Right lung (tissue), 5 donors: ENCODE data around the gene GLI1. TPM values are rescaled to one million over a fixed set of nuclear protein-coding genes. Genes with fewer than 3 reads are reported as not detected.

Source experiments
- DNase-seq, 2 donors: peaks; one replicate each; pipeline ENCODE4 v3.0.0-alpha.2; 2013
- polyA plus RNA-seq, 5 donors: library from polyadenylated mRNA; unstranded; fragments of 120-200 nt; gene quantifications; one replicate each; pipeline versions ENCODE4 v1.2.1 to v1.2.3, GENCODE V29; 2013; ENCODE audit warnings: inconsistent platforms in 1 of 5, low replicate concordance in 1 of 5; ENCODE audit not compliant: insufficient read length in 5 of 5, insufficient read depth in 1 of 5

The GLI1 gene
- polyA plus RNA-seq, 5 donors, result 27.6 to 41.1 (median 34.5) TPM

- DNase-seq, result no peak
Observed at GRCh38 chr12:57460468-57460784, 841 bp downstream of the GLI1 start.

DNA sequence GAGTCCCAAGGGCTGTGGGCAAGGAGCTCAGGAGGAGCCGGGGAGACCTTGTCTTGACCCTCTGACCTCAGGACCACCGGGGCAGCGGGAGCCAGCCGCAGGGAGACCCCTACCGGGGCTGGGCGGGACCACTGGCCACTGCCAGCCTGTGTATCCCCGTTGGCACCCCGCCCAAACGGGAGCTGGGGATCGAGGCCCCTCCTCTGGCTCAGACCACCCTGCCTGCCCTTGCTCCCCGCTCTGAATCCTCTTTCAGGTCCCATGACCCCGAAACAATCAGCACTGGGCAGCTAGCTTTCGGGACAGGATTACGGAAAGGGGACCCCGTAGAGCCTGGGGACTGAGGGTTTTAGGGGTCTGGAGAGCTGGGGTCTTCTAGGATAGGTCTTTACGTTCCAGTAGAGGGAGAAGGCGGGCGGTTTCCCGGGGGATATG is 1.3 kb downstream of the GLI1 start:
- no peak for DNase-seq

DNA sequence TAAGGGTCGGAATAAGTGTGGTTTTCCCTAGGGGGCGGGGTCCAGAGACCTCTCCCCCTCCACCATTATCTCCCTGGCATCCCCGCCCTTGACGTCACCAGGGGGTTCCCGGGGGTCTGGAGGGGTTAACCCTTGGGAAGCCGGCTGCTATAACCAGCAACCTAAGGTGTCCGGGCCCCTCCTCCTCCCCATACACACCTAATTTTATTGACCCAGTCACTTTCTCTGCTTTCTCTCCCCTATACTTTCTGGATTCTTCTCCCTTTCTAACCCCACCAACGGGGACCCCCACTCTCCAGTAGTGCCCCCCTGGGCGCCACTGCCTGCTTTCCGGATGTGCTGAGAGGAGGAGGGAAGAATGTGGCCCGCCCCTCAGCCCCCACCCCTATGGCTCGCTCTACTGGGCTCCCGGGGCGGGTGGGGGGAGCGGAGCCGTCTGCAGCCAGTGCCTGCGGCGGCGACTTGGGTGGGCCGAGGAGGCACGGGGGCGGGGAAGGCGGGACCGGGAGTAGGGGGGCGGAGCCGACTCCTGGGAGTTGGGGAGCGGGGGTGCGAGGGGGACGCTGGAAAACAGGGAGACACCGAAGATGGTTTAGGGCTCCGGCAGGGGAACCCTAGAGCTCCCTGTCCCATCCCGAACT is 1.8 kb downstream of the GLI1 start:
- peak; percentile 85 to 88 for DNase-seq

DNA sequence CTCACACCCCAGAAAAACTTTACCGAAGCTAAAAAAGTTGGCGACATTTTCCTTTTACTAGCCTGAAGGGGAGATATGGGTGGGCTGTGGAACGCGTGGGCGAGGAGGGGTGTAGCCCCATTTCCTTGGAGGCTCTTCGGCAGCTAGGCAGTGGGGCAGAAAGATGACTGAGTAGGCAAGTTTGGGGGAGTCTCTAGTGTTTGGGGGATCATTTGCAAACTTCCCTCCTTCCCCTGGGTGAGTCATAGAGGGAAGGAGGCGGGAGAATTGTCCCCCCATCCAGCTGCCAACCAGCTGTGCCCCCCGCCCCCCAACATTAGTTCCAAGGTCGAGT is 2.3 kb downstream of the GLI1 start:
- DNase-seq, result no peak

- DNase-seq, result peak; percentile 83 to 84
Observed at GRCh38 chr12:57462251-57462911, 2.8 kb downstream of the GLI1 start.

- DNase-seq, result no peak
Observed at GRCh38 chr12:57462912-57463253, 3.3 kb downstream of the GLI1 start.

DNA sequence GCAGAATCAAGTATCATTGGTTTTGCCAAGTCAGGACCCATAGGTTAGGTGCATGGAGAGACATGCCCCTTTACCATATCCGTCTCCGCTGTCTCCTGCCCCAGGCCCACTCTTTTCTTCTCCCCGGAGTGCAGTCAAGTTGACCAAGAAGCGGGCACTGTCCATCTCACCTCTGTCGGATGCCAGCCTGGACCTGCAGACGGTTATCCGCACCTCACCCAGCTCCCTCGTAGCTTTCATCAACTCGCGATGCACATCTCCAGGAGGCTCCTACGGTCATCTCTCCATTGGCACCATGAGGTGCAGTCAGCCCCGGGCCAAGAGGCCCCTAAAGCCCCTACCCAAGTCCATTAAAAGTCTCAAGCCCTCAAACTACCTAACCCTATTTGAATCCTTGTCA is 5.0 kb downstream of the GLI1 start:
- no peak for DNase-seq

DNA sequence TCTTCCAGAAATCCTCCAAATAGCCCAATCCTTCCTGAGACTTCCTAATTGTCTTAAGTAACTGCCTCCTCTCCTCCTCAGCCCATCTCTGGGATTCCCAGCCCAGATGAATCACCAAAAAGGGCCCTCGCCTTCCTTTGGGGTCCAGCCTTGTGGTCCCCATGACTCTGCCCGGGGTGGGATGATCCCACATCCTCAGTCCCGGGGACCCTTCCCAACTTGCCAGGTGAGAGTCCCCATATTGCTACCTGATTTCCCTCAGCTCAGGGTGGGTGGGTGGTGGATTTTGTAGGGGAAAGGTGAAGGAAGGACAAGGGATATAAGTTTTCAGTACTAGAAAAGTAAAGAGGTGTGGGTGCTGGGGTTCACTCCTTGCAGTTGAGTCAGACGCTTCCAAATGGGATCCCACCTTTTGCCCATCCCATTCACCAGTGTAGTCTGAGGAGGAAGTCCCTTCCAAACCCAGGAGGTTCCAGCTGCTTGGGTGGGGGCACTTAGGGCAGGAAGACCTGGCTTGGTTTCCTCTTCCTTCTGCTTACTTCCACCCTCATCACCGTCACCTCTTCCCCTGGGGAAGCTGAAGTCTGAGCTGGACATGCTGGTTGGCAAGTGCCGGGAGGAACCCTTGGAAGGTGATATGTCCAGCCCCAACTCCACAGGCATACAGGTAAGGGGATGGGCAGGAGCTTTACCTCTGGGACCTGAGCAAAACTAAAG is 5.6 kb downstream of the GLI1 start:
- no peak for DNase-seq

GRCh38 chr12:57465747-57466505 is 6.3 kb downstream of the GLI1 start:
- DNase-seq, result no peak

DNA sequence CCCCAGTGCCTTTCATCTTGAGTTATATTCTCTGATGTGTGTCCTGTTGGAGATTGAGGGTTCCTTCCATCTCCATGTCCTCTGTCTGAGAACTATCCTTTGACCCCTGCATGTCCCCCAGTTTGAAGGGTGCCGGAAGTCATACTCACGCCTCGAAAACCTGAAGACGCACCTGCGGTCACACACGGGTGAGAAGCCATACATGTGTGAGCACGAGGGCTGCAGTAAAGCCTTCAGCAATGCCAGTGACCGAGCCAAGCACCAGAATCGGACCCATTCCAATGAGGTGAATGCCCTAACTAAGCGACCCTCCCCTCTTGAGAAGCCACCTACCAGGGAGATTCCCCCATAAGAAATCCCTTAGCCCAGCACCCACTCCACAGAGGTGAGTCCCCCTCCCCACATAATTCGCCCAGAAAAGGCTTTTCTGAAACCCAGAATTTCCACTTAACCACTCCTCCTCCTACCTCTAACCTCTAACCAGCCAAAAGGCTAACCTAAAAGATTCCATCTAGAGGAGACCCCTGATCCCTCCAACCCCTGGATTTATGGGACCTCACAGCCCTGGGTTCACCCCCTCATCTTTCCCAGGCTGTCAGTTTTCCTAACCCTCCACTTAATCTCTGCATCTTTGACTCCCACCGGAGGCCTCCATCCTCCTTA is 7.8 kb downstream of the GLI1 start:
- no peak for DNase-seq

GRCh38 chr12:57467915-57468314 is 8.3 kb downstream of the GLI1 start:
- DNase-seq, result no peak

DNA sequence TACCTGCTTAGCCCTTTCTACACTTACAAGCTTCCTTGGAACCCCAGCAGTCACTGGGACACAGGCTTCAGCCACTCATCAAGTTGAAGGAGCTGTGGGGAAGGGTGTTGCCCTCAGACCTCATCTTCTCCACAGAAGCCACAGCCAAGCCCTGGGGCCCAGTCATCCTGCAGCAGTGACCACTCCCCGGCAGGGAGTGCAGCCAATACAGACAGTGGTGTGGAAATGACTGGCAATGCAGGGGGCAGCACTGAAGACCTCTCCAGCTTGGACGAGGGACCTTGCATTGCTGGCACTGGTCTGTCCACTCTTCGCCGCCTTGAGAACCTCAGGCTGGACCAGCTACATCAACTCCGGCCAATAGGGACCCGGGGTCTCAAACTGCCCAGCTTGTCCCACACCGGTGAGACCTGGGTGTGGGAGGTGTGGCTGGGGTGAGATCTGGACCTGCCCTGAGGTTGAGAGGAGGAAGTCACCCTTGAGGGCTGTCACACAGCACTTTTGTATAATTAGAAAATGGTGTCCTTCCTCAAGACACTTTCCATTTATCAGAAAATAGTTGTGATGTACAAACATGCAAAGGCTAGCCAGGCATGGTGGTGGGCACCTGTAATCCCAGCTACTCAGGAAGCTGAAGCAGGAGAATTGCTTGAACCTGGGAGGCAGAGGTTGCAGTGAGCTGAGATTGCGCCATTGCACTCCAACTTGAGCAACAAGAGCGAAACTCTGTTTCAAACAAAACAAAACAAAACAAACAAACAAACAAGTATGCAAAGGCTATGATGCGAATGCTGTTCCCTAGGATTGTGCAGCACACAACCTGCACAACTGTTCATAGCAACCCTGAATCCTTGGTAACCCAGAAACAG is 9.9 kb downstream of the GLI1 start:
- DNase-seq, result no peak

DNA sequence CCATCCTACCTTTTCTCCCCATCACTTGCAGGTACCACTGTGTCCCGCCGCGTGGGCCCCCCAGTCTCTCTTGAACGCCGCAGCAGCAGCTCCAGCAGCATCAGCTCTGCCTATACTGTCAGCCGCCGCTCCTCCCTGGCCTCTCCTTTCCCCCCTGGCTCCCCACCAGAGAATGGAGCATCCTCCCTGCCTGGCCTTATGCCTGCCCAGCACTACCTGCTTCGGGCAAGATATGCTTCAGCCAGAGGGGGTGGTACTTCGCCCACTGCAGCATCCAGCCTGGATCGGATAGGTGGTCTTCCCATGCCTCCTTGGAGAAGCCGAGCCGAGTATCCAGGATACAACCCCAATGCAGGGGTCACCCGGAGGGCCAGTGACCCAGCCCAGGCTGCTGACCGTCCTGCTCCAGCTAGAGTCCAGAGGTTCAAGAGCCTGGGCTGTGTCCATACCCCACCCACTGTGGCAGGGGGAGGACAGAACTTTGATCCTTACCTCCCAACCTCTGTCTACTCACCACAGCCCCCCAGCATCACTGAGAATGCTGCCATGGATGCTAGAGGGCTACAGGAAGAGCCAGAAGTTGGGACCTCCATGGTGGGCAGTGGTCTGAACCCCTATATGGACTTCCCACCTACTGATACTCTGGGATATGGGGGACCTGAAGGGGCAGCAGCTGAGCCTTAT is 10.8 kb downstream of the GLI1 start:
- DNase-seq, result no peak

- no peak for DNase-seq
Observed at GRCh38 chr12:57470970-57471656, 11.5 kb downstream of the GLI1 start.

- DNase-seq, result no peak
Observed at GRCh38 chr12:57471661-57472060, 12.1 kb downstream of the GLI1 start.

DNA sequence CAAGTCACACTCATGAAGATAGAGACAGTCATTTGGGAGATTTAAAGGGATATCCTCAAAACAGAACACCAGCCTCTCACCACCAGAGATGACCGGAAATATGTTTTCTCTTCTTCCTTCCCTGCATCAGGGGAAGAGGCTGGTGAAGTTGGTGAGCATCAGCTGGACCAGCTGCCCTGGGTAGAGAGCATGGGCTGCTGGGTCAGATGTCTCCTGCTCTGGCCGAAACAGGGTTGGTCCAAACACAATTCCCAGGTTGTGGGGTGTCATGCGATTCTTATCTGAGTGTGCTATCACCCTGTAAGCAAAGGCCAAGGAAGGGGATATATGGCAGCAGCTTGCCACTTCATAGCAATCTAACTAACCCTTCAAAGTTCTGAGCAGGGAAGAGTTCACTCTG is 12.8 kb downstream of the GLI1 start:
- DNase-seq, result no peak

DNA sequence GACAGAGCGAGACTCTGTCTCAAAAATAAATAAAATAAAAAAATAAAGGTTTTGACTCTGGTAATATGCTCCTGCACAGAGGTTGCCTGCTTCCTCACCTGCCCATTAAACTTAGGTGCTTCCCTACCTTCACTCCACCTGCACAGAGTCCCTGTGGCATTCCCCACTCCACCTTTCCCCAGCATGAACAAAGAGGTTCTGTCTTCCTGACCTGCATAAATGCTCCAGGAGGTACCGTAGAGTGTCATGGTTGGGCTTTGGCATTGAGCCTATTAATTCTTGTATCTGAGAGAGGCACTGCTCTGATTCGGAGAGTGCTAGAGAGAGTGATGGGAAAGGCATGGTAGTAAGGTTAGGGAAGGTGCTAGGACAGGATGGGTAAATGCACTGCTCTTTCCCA is 13.8 kb downstream of the GLI1 start:
- no peak for DNase-seq

DNA sequence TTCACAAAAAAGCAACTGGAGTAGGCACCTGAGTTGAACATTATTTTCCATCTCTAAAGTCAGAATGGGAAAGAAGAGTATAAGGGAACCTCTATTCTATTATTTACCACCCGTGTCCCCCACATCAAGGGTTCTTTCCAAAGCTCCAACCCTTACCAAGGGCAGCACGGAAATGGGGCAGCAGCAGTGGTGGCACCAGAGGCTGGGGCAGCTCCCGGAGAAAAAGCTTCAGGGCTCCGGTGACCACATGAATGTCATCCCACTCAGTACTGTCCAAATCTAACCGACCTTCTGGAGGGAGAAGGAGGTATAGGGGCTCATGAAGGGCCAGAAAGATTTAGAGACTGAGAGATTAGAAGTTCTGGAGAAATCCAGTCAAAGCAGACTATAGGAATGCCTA is 14.3 kb downstream of the GLI1 start:
- no peak for DNase-seq

- no peak for DNase-seq
Observed at GRCh38 chr12:57474430-57474829, 14.8 kb downstream of the GLI1 start.

DNA sequence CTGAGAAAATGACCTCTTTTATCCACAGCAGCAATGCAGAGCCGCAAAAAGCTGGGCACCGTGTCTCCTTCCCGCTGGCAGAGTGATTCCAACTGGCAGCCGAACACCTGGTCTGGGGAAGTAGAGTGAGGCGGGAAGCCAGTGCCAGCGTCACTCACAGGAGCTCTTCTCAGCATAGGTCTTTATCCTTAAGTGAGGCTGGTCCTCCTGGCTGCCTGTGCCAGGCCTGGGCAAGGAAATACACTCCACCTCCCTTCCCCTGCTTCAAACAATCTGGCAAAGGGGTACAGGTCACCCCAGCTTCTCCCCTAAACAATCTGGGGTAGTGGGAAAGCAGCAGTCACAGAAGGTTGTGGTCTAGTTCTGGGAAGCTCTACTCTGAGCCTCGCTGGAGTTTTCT is 15.3 kb downstream of the GLI1 start:
- no peak for DNase-seq
